ENCODE data around the gene UMAD1. TPM values are rescaled to one million over a fixed set of nuclear protein-coding genes. Genes with fewer than 3 reads are reported as not detected.

UMAD1 gene
- total and polyA plus RNA-seq, 2 of the 4 experiments (the other 2 are of a cell fraction) = 5.2 to 8.4 TPM

DNA sequence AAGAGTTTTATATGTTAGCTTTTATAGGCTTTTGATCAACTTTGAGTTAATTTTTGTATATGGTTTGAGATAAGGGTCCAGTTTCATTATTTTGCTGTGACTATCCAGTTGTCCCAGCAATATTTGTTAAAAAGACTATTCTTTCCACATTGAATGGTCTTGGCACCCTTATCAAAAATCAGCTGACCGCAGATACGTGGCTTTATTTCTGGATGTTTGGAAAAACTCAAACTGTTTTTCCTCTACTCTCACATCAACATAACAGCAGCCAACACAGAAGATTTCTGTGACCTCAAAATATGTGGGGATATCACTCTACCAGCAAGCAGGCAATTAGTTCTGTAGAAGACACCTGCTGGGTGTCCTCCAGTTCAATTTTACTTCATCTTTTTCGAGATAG, 211.4 kb downstream of the UMAD1 start:
- Histone ChIP-seq H3K27ac (ENCODE audit: insufficient read depth, low read length) (no peak overlapping the region), H3K79me1 (ENCODE audit: low read depth in 1 of 2, low read length in 2 of 2) (no peaks in the 10 kb centered on the region), H4K8ac (ENCODE audit: low read depth in 2 of 2, low read length in 2 of 2) (no peak overlapping the region), H4K5ac (ENCODE audit: low read depth, low read length) (no peak overlapping the region), H3K56ac (ENCODE audit: extremely low read depth, insufficient read depth, low read length) (no peak overlapping the region), H3K36me3 (ENCODE audit: control insufficient read depth, insufficient read depth, low read length) (no peaks in the 10 kb centered on the region), H2BK5ac (ENCODE audit: low read depth, low read length, poor library complexity, severe bottlenecking) (no peak overlapping the region), H4K91ac (ENCODE audit: insufficient read depth, low read depth, low read length) (no peak overlapping the region), H3K14ac (replicated peaks; ENCODE audit: low read depth, low read length) (no peak overlapping the region), H3K27me3 (ENCODE audit: control insufficient read depth, insufficient read depth, low read length) (no peaks in the 10 kb centered on the region), H3K4me3 (ENCODE audit: insufficient read depth, low read depth, low read length) (no peak overlapping the region), H3K9me1 (ENCODE audit: insufficient read depth, low read length) (no peaks in the 10 kb centered on the region), H4K20me1 (ENCODE audit: insufficient read depth, low read length) (no peaks in the 10 kb centered on the region), H3K4ac (ENCODE audit: low read depth, low read length) (no peak overlapping the region), H3K23ac (ENCODE audit: low read depth, low read length) (no peak overlapping the region), H3K4me2 (ENCODE audit: low read depth, low read length) (no peak overlapping the region), H3K4me1 (ENCODE audit: control insufficient read depth, insufficient read depth, low read length) (no peaks in the 10 kb centered on the region), H2AFZ (replicated peaks; ENCODE audit: low read length, poor library complexity) (no peak overlapping the region), H2BK15ac (ENCODE audit: low read depth, low read length) (no peak overlapping the region), H3K9ac (ENCODE audit: low read depth, low read length) (no peak overlapping the region), H2AK9ac (replicated peaks; ENCODE audit: low read depth, low read length, poor library complexity) (no peak overlapping the region), H3K9me3 (ENCODE audit: control insufficient read depth, insufficient read depth, low read length) (peaks cover 5% of the 10 kb centered on the region), H2BK20ac (ENCODE audit: low read depth, low read length) (no peak overlapping the region), H3K18ac (ENCODE audit: low read depth, low read length) (no peak overlapping the region), H2AK5ac (ENCODE audit: low read depth, low read length) (no peak overlapping the region), H2BK120ac (ENCODE audit: low read depth, low read length) (no peak overlapping the region)
- BruUV-seq (replicated peaks) = no TSS peak
- ChIA-PET POLR2A (ENCODE audit: unreplicated experiment) (no interaction called here), CTCF (no interaction called here)
- in situ Hi-C loops (cut with MboI; ENCODE audit: low sequenced_read_pairs) (no loop called here), intact Hi-C loops (cut with micrococcal nuclease) (no loop called here), dilution Hi-C loops (cut with HindIII; ENCODE audit: low sequenced_read_pairs, unreplicated experiment) (no loop called here)
- DNase-seq (no peak), ATAC-seq (ENCODE audit: low read depth) (no peak)
- TF ChIP-seq ELK1 (IDR thresholded peaks at IDR 0.05; ENCODE audit: borderline replicate concordance, low read depth, low read length) (no peak), RAD21 (IDR thresholded peaks at IDR 0.05; ENCODE audit: low read length) (no peak), SMC3 (IDR thresholded peaks at IDR 0.05; ENCODE audit: low read depth, low read length) (no peak), BHLHE40 (IDR thresholded peaks at IDR 0.05; ENCODE audit: low read depth, low read length) (no peak), MAFK (IDR thresholded peaks at IDR 0.05; ENCODE audit: low read depth, low read length) (no peak), NFE2L2 (IDR thresholded peaks at IDR 0.05; ENCODE audit: low read depth, low read length) (no peak), RCOR1 (IDR thresholded peaks at IDR 0.05; ENCODE audit: insufficient replicate concordance, low read length) (no peak), POLR2A (IDR thresholded peaks at IDR 0.05; ENCODE audit: low read depth, low read length) (no peak), RFX5 (IDR thresholded peaks at IDR 0.05; ENCODE audit: low read depth, low read length) (no peak), CTCF (conservative IDR thresholded peaks at IDR 0.05; ENCODE audit: low read depth, low read length) (no peak), CHD1 (IDR thresholded peaks at IDR 0.05; ENCODE audit: low read depth, low read length) (no peak), MXI1 (IDR thresholded peaks at IDR 0.05; ENCODE audit: borderline replicate concordance, low read depth, low read length) (no peak), FOS (IDR thresholded peaks at IDR 0.05; ENCODE audit: low read depth, low read length) (no peak), MAZ (IDR thresholded peaks at IDR 0.05; ENCODE audit: borderline replicate concordance, low read depth, low read length) (no peak), CEBPB (IDR thresholded peaks at IDR 0.05; ENCODE audit: low read depth, low read length) (no peak)
- TF ChIP-seq, protein P1, sequence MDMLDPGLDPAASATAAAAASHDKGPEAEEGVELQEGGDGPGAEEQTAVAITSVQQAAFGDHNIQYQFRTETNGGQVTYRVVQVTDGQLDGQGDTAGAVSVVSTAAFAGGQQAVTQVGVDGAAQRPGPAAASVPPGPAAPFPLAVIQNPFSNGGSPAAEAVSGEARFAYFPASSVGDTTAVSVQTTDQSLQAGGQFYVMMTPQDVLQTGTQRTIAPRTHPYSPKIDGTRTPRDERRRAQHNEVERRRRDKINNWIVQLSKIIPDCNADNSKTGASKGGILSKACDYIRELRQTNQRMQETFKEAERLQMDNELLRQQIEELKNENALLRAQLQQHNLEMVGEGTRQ (IDR thresholded peaks at IDR 0.05; ENCODE audit: low read depth, low read length) = no peak
- 79% methylated on average over 3 of the region's 3 CpGs; no CpG with 5 or more reads in 1 of the 2 experiments for WGBS, 2 experiments (ENCODE audit: extremely low coverage in 2 of 2, insufficient read length in 1 of 2)
